CD14-positive monocyte (primary cell): Measurements from ENCODE around the gene CLEC3A. TPM values are rescaled to one million over a fixed set of nuclear protein-coding genes. Genes with fewer than 3 reads are reported as not detected.

ENCODE experiments used
- DNase-seq, 3 donors: peaks; one replicate each; pipeline ENCODE4 v3.0.0-alpha.2; 2011 to 2022
- H2AFZ ChIP-seq: 2 replicates; pipeline ENCODE4 v1.6.0; 2012; ENCODE audit warnings: mild to moderate bottlenecking, low read depth, low read length, inconsistent platforms; ENCODE audit not compliant: insufficient read depth, poor library complexity, severe bottlenecking
- H3K27ac ChIP-seq, 2 donors: 1 replicate in 1 of 2; 2 replicates in 1 of 2; pipeline ENCODE4 v1.5.1; 2012 to 2013; ENCODE audit warnings: low read length in 2 of 2, control low read depth in 1 of 2, inconsistent platforms in 1 of 2, low read depth in 1 of 2, mild to moderate bottlenecking in 1 of 2
- H3K27me3 ChIP-seq, 2 donors: one replicate each; pipeline versions ENCODE4 v1.6.0 to v1.6.1; 2011 to 2013; ENCODE audit warnings: low read length in 2 of 2; ENCODE audit not compliant: control insufficient read depth in 2 of 2, insufficient read depth in 2 of 2
- H3K36me3 ChIP-seq, 2 donors: replicated peaks in 1 of 2; 1 replicate in 1 of 2; 2 replicates in 1 of 2; pipeline versions ENCODE4 v1.5.1 to v1.6.1; 2012 to 2013; ENCODE audit warnings: low read length in 2 of 2, control low read depth in 1 of 2, inconsistent platforms in 1 of 2, mild to moderate bottlenecking in 1 of 2; ENCODE audit not compliant: insufficient read depth in 2 of 2, control insufficient read depth in 1 of 2
- H3K4me1 ChIP-seq, 2 donors: 1 replicate in 1 of 2; 2 replicates in 1 of 2; pipeline versions ENCODE4 v1.5.1 to v1.6.1; 2012 to 2013; ENCODE audit warnings: low read length in 2 of 2, control low read depth in 1 of 2, inconsistent platforms in 1 of 2, mild to moderate bottlenecking in 1 of 2, moderate library complexity in 1 of 2; ENCODE audit not compliant: insufficient read depth in 2 of 2, control insufficient read depth in 1 of 2
- H3K4me2 ChIP-seq: replicated peaks from 2 replicates; pipeline ENCODE3; 2012; ENCODE audit warnings: low read length, moderate library complexity, mild to moderate bottlenecking; ENCODE audit not compliant: poor library complexity, severe bottlenecking; ENCODE audit errors: extremely low read depth
- H3K4me3 ChIP-seq, 3 experiments: fragments of 200-600 bp in 1 of 3; sonication (generic) in 1 of 3; replicated peaks in 1 of 3; 1 replicate in 2 of 3; 2 replicates in 1 of 3; pipeline ENCODE4 v1.5.1; 2011 to 2013; ENCODE audit warnings: low read length in 3 of 3, mild to moderate bottlenecking in 3 of 3, control low read depth in 2 of 3, low read depth in 2 of 3, inconsistent platforms in 1 of 3, moderate library complexity in 1 of 3
- H3K79me2 ChIP-seq: 2 replicates; pipeline ENCODE4 v1.6.0; 2012; ENCODE audit warnings: mild to moderate bottlenecking, control low read depth, inconsistent platforms, low read length, moderate library complexity; ENCODE audit not compliant: insufficient read depth
- H3K9ac ChIP-seq: 2 replicates; pipeline ENCODE4 v1.6.0; 2017; ENCODE audit warnings: low read length, mild to moderate bottlenecking; ENCODE audit not compliant: insufficient read depth, poor library complexity, severe bottlenecking
- H3K9me3 ChIP-seq, 2 donors: replicated peaks in 1 of 2; 1 replicate in 1 of 2; 2 replicates in 1 of 2; pipeline versions ENCODE4 v1.5.1 to v1.6.1; 2012 to 2013; ENCODE audit warnings: low read length in 2 of 2, control low read depth in 1 of 2; ENCODE audit not compliant: control insufficient read depth in 1 of 2, insufficient read depth in 1 of 2
- H4K20me1 ChIP-seq: 2 replicates; pipeline ENCODE4 v1.6.0; 2012; ENCODE audit warnings: mild to moderate bottlenecking, low read length, control low read depth, moderate library complexity; ENCODE audit not compliant: insufficient read depth
- H3K27ac Mint-ChIP-seq, 7 donors: one replicate each; pipeline ENCODE4 v1.8.0; 2020; ENCODE audit warnings: mild to moderate bottlenecking in 7 of 7, mixed read lengths in 7 of 7, moderate library complexity in 6 of 7, inconsistent platforms in 2 of 7
- H3K27me3 Mint-ChIP-seq, 3 donors: one replicate each; pipeline ENCODE4 v1.8.0; 2021 to 2022; ENCODE audit warnings: low read depth in 3 of 3, mild to moderate bottlenecking in 3 of 3, mixed read lengths in 3 of 3, moderate library complexity in 3 of 3, inconsistent platforms in 1 of 3
- H3K36me3 Mint-ChIP-seq, 2 donors: one replicate each; pipeline ENCODE4 v1.8.0; 2020; ENCODE audit warnings: mixed read lengths in 2 of 2, inconsistent platforms in 1 of 2, mild to moderate bottlenecking in 1 of 2
- H3K4me1 Mint-ChIP-seq: one replicate; pipeline ENCODE4 v1.8.0; 2020; ENCODE audit warnings: mild to moderate bottlenecking, mixed read lengths
- H3K4me3 Mint-ChIP-seq, 2 donors: one replicate each; pipeline ENCODE4 v1.8.0; 2020; ENCODE audit warnings: mild to moderate bottlenecking in 2 of 2, mixed read lengths in 2 of 2, moderate library complexity in 1 of 2
- H3K9me3 Mint-ChIP-seq, 7 donors: one replicate each; pipeline ENCODE4 v1.8.0; 2020 to 2022; ENCODE audit warnings: mixed read lengths in 7 of 7, mild to moderate bottlenecking in 6 of 7, moderate library complexity in 6 of 7, inconsistent platforms in 2 of 7
- WGBS: methylation state at CpG from one replicate; pipeline ENCODE4 v1.1.5; 2013; ENCODE audit warnings: missing lambda C conversion rate; ENCODE audit not compliant: insufficient coverage; 5-methylcytosine and 5-hydroxymethylcytosine counted together
- intact Hi-C, 2 donors: fragments of 100-400 bp; cut with micrococcal nuclease; formaldehyde crosslinking; loops; one replicate each; pipeline versions ENCODE4 v1.15.0 to v1.15.1; 2023
- polyA plus RNA-seq, 3 donors: library from polyadenylated mRNA; depleted of rRNA in 1 of 3; unstranded in 2 of 3; stranded (reverse) in 1 of 3; fragments of 300-500 nt in 2 of 3; fragments of >200 nt in 1 of 3; fragmentation: Illumina TruSeq in 2 of 3; gene quantifications; 1 replicate in 2 of 3; 2 replicates in 1 of 3; pipeline ENCODE4 v1.2.3, GENCODE V29; 2012 to 2021
- TF ChIP-seq, protein P1 (sequence below): fragments of 200-600 bp; IDR thresholded peaks from one replicate; pipeline ENCODE4 v1.8.0; 2022; ENCODE audit warnings: antibody characterized with exemption, mild to moderate bottlenecking

Gene CLEC3A
- polyA plus RNA-seq, 3 donors = not detected

GRCh38 chr16:78072275-78072674, 49.9 kb downstream of the CLEC3A start:
- H3K4me1 ChIP-seq = no peaks in the 10 kb centered on the region
- Mint-ChIP-seq H3K36me3 (no peaks in the 10 kb centered on the region), H3K9me3 (peaks cover 0 to 9% (median 2%) of the 10 kb centered on the region in 7 donors), H3K27me3 (peaks cover 6 to 16% (median 9%) of the 10 kb centered on the region in 3 donors), H3K4me3 (peak overlapping the region in 1 of 2 donors; percentile 16), H3K4me1 (no peaks in the 10 kb centered on the region), H3K27ac (no peak overlapping the region)
- no peaks in the 10 kb centered on the region for H3K79me2 ChIP-seq
- H3K4me3 ChIP-seq = no peak overlapping the region
- intact Hi-C loops = no loop called here
- no peaks in the 10 kb centered on the region for H4K20me1 ChIP-seq
- H3K27ac ChIP-seq = no peak overlapping the region
- no peak for DNase-seq
- H2AFZ ChIP-seq = no peak overlapping the region
- no peak overlapping the region for H3K4me2 ChIP-seq
- H3K27me3 ChIP-seq = peaks cover 0 to 2% of the 10 kb centered on the region in 2 donors
- TF ChIP-seq, protein P1, sequence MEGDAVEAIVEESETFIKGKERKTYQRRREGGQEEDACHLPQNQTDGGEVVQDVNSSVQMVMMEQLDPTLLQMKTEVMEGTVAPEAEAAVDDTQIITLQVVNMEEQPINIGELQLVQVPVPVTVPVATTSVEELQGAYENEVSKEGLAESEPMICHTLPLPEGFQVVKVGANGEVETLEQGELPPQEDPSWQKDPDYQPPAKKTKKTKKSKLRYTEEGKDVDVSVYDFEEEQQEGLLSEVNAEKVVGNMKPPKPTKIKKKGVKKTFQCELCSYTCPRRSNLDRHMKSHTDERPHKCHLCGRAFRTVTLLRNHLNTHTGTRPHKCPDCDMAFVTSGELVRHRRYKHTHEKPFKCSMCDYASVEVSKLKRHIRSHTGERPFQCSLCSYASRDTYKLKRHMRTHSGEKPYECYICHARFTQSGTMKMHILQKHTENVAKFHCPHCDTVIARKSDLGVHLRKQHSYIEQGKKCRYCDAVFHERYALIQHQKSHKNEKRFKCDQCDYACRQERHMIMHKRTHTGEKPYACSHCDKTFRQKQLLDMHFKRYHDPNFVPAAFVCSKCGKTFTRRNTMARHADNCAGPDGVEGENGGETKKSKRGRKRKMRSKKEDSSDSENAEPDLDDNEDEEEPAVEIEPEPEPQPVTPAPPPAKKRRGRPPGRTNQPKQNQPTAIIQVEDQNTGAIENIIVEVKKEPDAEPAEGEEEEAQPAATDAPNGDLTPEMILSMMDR = no peak
- no peak overlapping the region for H3K9ac ChIP-seq
- H3K9me3 ChIP-seq = no peaks in the 10 kb centered on the region
- WGBS = 22% methylated on average over 1 of the region's 5 CpGs
- H3K36me3 ChIP-seq = no peaks in the 10 kb centered on the region

GRCh38 chr16:78075800-78076199, 53.5 kb downstream of the CLEC3A start:
- no peak overlapping the region for H3K9ac ChIP-seq
- no peaks in the 10 kb centered on the region for H3K36me3 ChIP-seq
- H2AFZ ChIP-seq = no peak overlapping the region
- Mint-ChIP-seq H3K27me3 (peaks cover 5 to 16% (median 9%) of the 10 kb centered on the region in 3 donors), H3K36me3 (no peaks in the 10 kb centered on the region), H3K4me1 (no peaks in the 10 kb centered on the region), H3K27ac (no peak overlapping the region), H3K4me3 (no peak overlapping the region), H3K9me3 (peaks cover 0 to 11% (median 2%) of the 10 kb centered on the region in 7 donors)
- TF ChIP-seq, protein P1 = no peak
- WGBS = no CpG with 5 or more reads among the region's 3 CpGs
- H3K79me2 ChIP-seq = no peaks in the 10 kb centered on the region
- H4K20me1 ChIP-seq = no peaks in the 10 kb centered on the region
- H3K4me3 ChIP-seq = no peak overlapping the region
- H3K4me1 ChIP-seq = no peaks in the 10 kb centered on the region
- no peak overlapping the region for H3K27ac ChIP-seq
- no peaks in the 10 kb centered on the region for H3K9me3 ChIP-seq
- intact Hi-C loops = no loop called here
- peaks cover 0 to 2% of the 10 kb centered on the region in 2 donors for H3K27me3 ChIP-seq
- H3K4me2 ChIP-seq = no peak overlapping the region
- no peak for DNase-seq
